GM12864 (cell line): ENCODE results near the gene SLC39A11.

Experiments used
- DNase-seq: peaks from one replicate; pipeline ENCODE4 v3.0.0-alpha.2; 2011; ENCODE audit warnings: low read depth
- H3K4me3 ChIP-seq: 2 replicates; pipeline ENCODE4 v1.5.1; 2011; ENCODE audit warnings: mild to moderate bottlenecking, low read depth, low read length, control low read depth
- TF ChIP-seq, protein P1 (sequence below): IDR thresholded peaks from 2 replicates; pipeline ENCODE4 v1.5.1; 2011; ENCODE audit warnings: low read depth, mild to moderate bottlenecking, moderate library complexity, low read length, control low read depth, inconsistent platforms; ENCODE audit errors: missing control alignments

Gene SLC39A11

DNA sequence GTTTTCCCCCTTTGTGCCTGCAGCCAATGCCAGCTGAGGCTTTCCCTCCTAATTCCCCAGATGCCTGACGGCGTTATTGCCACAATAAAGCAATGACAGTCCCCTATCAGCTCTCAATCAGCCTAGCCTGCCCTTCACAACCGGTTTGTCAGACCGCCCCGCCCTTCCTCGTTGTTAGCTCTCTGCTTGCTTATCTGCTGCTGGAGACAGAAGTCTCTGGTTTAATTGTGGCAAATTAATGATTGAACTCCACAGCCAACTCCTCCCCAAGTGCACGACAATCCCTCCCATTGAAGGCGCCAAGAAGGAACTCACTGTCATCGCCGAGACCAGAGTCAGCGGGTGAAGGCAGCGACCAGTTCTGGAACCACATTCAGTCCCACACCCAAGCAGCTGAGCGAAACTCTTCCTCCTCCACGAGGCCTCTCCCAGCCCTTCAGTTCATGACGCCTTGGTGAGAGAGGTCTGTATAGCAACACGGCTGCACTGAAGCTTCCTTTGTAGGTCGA lies 474.4 kb downstream of the SLC39A11 start:
- H3K4me3 ChIP-seq = no peak overlapping the region
- TF ChIP-seq, protein P1, sequence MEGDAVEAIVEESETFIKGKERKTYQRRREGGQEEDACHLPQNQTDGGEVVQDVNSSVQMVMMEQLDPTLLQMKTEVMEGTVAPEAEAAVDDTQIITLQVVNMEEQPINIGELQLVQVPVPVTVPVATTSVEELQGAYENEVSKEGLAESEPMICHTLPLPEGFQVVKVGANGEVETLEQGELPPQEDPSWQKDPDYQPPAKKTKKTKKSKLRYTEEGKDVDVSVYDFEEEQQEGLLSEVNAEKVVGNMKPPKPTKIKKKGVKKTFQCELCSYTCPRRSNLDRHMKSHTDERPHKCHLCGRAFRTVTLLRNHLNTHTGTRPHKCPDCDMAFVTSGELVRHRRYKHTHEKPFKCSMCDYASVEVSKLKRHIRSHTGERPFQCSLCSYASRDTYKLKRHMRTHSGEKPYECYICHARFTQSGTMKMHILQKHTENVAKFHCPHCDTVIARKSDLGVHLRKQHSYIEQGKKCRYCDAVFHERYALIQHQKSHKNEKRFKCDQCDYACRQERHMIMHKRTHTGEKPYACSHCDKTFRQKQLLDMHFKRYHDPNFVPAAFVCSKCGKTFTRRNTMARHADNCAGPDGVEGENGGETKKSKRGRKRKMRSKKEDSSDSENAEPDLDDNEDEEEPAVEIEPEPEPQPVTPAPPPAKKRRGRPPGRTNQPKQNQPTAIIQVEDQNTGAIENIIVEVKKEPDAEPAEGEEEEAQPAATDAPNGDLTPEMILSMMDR = no peak
- no peak for DNase-seq

DNA sequence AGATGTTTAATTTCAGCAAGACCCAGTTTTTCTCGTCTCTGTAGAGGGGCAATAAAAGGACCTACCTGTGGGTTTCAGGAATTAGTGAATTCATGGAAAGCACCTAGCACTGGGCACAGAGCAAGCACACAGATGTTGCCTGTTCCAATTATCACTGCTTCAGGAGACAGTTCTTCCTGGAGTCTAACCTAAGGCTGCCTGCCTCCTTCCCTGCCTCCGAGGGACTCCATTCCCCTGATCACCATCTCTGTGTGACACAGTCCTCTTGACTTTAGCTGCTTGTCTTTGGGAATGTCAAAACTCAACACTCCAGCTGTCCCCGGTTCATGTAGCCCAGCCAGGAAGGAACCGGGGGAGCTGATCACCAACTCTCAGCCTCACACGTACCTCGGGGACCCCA lies 474.9 kb downstream of the SLC39A11 start:
- no peak for DNase-seq
- TF ChIP-seq, protein P1 = no peak
- no peak overlapping the region for H3K4me3 ChIP-seq

DNA sequence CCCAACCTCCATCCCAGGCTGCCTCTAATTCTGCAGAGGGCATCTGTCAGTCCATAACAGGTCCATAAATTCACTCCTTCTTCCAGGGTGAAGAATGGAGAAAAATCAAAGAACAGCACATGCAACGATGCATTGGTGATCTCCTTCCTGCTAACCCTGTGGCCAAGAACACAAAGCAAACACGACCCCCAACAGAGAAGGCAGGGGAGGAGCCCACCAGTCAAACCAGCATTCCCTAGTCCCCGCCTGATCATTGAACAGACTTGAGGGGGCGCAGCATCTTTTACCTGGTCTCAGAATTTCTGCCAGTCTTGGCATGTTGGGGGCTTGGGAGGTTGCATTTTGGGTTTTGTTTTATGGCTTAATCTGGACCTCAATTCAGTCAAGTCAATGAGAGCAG lies 476.0 kb downstream of the SLC39A11 start:
- H3K4me3 ChIP-seq = no peak overlapping the region
- no peak for DNase-seq
- TF ChIP-seq, protein P1 = no peak

DNA sequence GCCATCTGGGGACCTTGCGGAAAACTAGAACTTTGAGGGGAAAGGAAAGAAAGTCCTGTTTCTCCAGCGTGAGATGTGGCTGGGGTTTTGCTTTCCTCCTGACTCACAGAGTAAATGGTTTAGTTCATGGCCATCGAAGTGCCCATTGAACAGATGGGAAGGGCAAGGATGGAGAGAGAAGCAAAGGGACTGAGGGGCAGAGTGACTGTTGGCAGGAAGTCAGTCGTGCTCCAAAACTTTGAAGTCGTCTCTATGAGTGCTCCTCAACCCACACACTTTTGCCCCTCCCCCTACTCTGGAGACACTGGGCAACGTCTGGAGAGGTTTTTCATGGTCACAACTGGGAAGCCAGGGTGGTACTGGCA lies 476.9 kb downstream of the SLC39A11 start:
- DNase-seq = no peak
- H3K4me3 ChIP-seq = no peak overlapping the region
- TF ChIP-seq, protein P1 = no peak

DNA sequence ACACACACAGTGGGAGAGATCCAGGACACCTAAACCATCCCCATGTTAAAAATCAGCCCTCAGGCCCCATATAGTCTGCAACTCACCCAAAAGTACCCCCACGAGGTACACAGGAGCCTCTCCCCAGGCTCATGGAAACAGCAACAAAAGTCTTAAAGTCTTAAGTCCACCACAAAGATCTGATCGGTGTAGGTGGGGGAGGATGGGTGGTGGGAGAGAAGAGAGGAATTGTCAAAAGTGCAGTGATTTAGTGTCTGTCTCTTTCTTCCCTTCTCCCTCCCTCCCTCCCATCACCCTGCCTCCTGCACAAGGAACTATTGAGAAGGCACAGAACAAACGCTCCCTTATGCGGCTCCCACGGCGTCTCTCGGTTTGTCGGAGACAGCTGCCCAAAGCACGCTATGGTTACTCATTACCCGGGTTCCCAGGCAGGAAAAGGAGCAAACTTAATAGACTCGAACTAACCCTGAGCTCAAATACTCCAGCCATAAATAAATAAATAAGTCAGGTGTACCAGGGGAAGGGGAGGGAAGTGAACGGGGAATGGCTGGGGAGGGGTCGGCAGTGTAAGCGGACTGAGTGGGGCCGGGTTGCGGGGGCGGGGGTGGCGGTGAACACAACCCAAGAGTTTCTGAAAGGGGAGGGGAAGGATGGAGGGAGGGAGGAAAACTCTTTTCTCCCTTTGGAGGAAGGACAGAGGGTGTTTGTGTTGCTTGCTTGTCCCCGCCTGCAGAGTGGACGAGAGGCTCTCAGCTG lies 477.4 kb downstream of the SLC39A11 start:
- TF ChIP-seq, protein P1 = no peak
- no peak overlapping the region for H3K4me3 ChIP-seq
- no peak for DNase-seq

DNA sequence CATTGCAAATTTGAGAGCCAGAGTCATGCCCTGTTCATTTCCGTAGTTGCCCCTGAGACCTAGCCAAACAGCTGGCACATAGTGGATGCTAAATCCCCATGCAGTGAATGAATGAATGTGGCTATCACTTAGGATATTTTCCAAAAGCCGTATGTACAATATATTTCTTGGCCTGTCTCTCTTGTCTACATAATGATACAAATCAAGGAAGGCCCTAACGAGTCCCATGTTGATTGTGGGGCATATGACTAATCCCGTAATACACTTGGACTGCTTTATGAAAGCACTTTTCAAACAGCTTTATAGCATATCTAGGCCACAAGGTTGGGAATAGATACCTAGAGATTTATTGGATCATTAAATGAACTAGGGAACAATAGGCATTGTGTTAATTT lies 478.0 kb downstream of the SLC39A11 start:
- TF ChIP-seq, protein P1 = no peak
- no peak overlapping the region for H3K4me3 ChIP-seq
- no peak for DNase-seq

DNA sequence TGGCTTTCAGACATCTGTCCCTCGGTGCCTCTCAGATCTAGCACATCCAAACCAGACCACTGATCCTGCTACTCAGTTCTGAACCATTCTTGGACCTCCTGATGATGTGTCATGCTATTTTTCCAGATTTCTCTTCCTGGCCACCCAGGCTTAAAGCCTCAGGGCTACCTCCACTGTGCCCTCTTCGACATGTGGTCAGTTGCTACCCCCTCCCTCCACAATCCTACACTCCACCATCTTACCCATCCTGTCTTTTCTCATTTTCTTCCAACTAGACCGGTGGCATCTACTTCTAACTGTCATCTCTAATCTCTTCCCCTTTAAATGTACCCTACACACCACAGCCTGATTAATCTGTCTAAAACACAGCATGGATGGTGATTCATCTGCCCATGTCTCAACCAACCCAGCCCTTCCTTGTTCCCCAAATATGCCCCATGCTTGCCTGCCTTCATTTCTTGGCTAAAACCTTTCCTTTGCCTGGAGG lies 478.6 kb downstream of the SLC39A11 start:
- TF ChIP-seq, protein P1 = no peak
- DNase-seq = no peak
- no peak overlapping the region for H3K4me3 ChIP-seq
